Activated naive CD4-positive, alpha-beta T cell treated with anti-CD3 and anti-CD28 coated beads for 36 hours (primary cell): ENCODE data around the gene SLC8A2. TPM values are rescaled to one million over a fixed set of nuclear protein-coding genes. Genes with fewer than 3 reads are reported as not detected.

ENCODE experiments used
- CTCF ChIA-PET: fragments of 350-600 bp; sonication (Branson Sonifier 250); formaldehyde crosslinking; loops from one replicate; lab custom pipeline; 2021; ENCODE audit warnings: antibody characterized with exemption; lab: Charles Lee
- DNase-seq: peaks from one replicate; pipeline ENCODE4 v3.0.0-alpha.2; 2020
- H3K27ac Mint-ChIP-seq: one replicate; pipeline ENCODE4 v1.8.0; 2021; ENCODE audit warnings: mild to moderate bottlenecking, mixed read lengths
- H3K27me3 Mint-ChIP-seq: one replicate; pipeline ENCODE4 v1.8.0; 2021; ENCODE audit warnings: low read depth, mixed read lengths
- H3K36me3 Mint-ChIP-seq: one replicate; pipeline ENCODE4 v1.8.0; 2021; ENCODE audit warnings: low read depth, mixed read lengths
- H3K4me1 Mint-ChIP-seq: one replicate; pipeline ENCODE4 v1.8.0; 2021; ENCODE audit warnings: low read depth, mixed read lengths
- H3K4me3 Mint-ChIP-seq: one replicate; pipeline ENCODE4 v1.8.0; 2021; ENCODE audit warnings: mild to moderate bottlenecking, moderate library complexity, mixed read lengths
- H3K9me3 Mint-ChIP-seq: one replicate; pipeline ENCODE4 v1.8.0; 2021; ENCODE audit warnings: mixed read lengths
- intact Hi-C: fragments of 100-400 bp; cut with micrococcal nuclease; formaldehyde crosslinking; loops from one replicate; pipeline ENCODE4 v1.15.1; 2023
- total RNA-seq, 2 experiments: library from RNA; stranded (reverse); gene quantifications; one replicate each; pipeline ENCODE4 v1.2.3, GENCODE V29; 2021

The SLC8A2 gene
- total RNA-seq, 2 experiments from 2014 or later = not detected

DNA sequence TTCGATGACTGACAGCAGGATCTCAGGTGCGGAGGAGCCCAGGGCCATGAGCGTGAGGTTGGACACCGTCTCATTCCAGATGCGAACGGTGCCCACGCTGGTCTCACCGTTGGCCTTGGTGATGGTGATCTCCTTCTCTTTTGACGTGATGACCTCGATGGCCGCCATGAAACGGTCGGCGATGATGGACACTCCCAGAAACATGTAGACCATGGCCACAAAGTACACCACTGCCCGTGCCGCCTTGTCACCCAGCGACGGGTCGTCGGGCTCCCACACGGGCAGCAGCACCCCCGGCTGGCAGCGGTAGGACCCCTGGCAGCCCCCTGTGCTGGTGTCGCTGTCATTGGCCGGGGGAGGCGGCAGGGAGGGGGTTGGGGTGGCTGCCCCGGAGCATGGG, 5.7 kb downstream of the SLC8A2 start:
- intact Hi-C loops = no loop called here
- CTCF ChIA-PET = no interaction called here
- no peak for DNase-seq
- no peak overlapping the region for H3K4me3 Mint-ChIP-seq
- H3K4me1 Mint-ChIP-seq = peaks cover 3% of the 10 kb centered on the region
- H3K27ac Mint-ChIP-seq = no peak overlapping the region
- no peaks in the 10 kb centered on the region for H3K36me3 Mint-ChIP-seq
- H3K27me3 Mint-ChIP-seq = peaks cover 30% of the 10 kb centered on the region
- H3K9me3 Mint-ChIP-seq = no peaks in the 10 kb centered on the region

- Mint-ChIP-seq H3K4me3 (no peak overlapping the region), H3K27me3 (peaks cover 26% of the 10 kb centered on the region), H3K4me1 (no peaks in the 10 kb centered on the region), H3K36me3 (no peaks in the 10 kb centered on the region), H3K27ac (no peak overlapping the region), H3K9me3 (no peaks in the 10 kb centered on the region)
- intact Hi-C loops = no loop called here
- CTCF ChIA-PET = no interaction called here
- DNase-seq = no peak
These were observed 6.8 kb downstream of the SLC8A2 start for GRCh38 chr19:47464675-47465419.

GRCh38 chr19:47461876-47462275, 9.8 kb downstream of the SLC8A2 start:
- Mint-ChIP-seq H3K9me3 (no peaks in the 10 kb centered on the region), H3K27ac (no peak overlapping the region), H3K36me3 (no peaks in the 10 kb centered on the region), H3K4me3 (no peak overlapping the region), H3K4me1 (peaks cover 2% of the 10 kb centered on the region), H3K27me3 (peaks cover 11% of the 10 kb centered on the region)
- CTCF ChIA-PET = no interaction called here
- intact Hi-C loops = no loop called here
- no peak for DNase-seq

- Mint-ChIP-seq H3K36me3 (no peaks in the 10 kb centered on the region), H3K27ac (no peak overlapping the region), H3K4me3 (no peak overlapping the region), H3K9me3 (peaks cover 7% of the 10 kb centered on the region), H3K27me3 (peaks cover 24% of the 10 kb centered on the region), H3K4me1 (peaks cover 2% of the 10 kb centered on the region)
- CTCF ChIA-PET = no interaction called here
- DNase-seq = no peak
- intact Hi-C loops = no loop called here
These were observed 12.2 kb downstream of the SLC8A2 start for GRCh38 chr19:47459477-47459876.

- CTCF ChIA-PET = interaction anchor here (0.6 kb wide), 1 partner anchor 1489 kb away, joined by 3 read pairs; no protein-coding TSS in a partner anchor
- H3K9me3 Mint-ChIP-seq = peaks cover 7% of the 10 kb centered on the region
These were observed 13.0 kb downstream of the SLC8A2 start for GRCh38 chr19:47458672-47459071.

GRCh38 chr19:47456721-47457474, 14.8 kb downstream of the SLC8A2 start:
- peaks cover 7% of the 10 kb centered on the region for H3K9me3 Mint-ChIP-seq

More at GRCh38 chr19:47458672-47459071, 13.0 kb downstream of the SLC8A2 start:
- Mint-ChIP-seq H3K27me3 (peaks cover 30% of the 10 kb centered on the region), H3K36me3 (no peaks in the 10 kb centered on the region), H3K27ac (no peak overlapping the region), H3K4me3 (no peak overlapping the region), H3K4me1 (peaks cover 2% of the 10 kb centered on the region)
- DNase-seq = no peak
- intact Hi-C loops = no loop called here

GRCh38 chr19:47450478-47450877, 21.2 kb downstream of the SLC8A2 start:
- CTCF ChIA-PET = interaction anchor here (0.7 to 1.1 kb wide), 2 partner anchors 11 to 14 kb away, joined by 3 read pairs; no protein-coding TSS in a partner anchor
- peaks cover under 1% of the 10 kb centered on the region for H3K9me3 Mint-ChIP-seq
- peaks cover 40% of the 10 kb centered on the region for H3K27me3 Mint-ChIP-seq
- intact Hi-C loops = no loop called here
- no peak for DNase-seq
- H3K36me3 Mint-ChIP-seq = no peaks in the 10 kb centered on the region
- H3K27ac Mint-ChIP-seq = no peak overlapping the region
- H3K4me3 Mint-ChIP-seq = no peak overlapping the region
- peaks cover 19% of the 10 kb centered on the region for H3K4me1 Mint-ChIP-seq

More at GRCh38 chr19:47456721-47457474, 14.8 kb downstream of the SLC8A2 start:
- no peak overlapping the region for H3K4me3 Mint-ChIP-seq
- peaks cover 27% of the 10 kb centered on the region for H3K27me3 Mint-ChIP-seq
- no peaks in the 10 kb centered on the region for H3K36me3 Mint-ChIP-seq
- intact Hi-C loops = no loop called here
- CTCF ChIA-PET = no interaction called here
- no peak for DNase-seq
- H3K4me1 Mint-ChIP-seq = peaks cover 2% of the 10 kb centered on the region
- no peak overlapping the region for H3K27ac Mint-ChIP-seq

- H3K36me3 Mint-ChIP-seq = no peaks in the 10 kb centered on the region
- no peak overlapping the region for H3K4me3 Mint-ChIP-seq
- intact Hi-C loops = no loop called here
- H3K27me3 Mint-ChIP-seq = peaks cover 45% of the 10 kb centered on the region
- H3K9me3 Mint-ChIP-seq = no peaks in the 10 kb centered on the region
- no peak for DNase-seq
- CTCF ChIA-PET = no interaction called here
- H3K27ac Mint-ChIP-seq = no peak overlapping the region
- H3K4me1 Mint-ChIP-seq = peaks cover 36% of the 10 kb centered on the region
These were observed 23.3 kb downstream of the SLC8A2 start for GRCh38 chr19:47448360-47448727.

DNA sequence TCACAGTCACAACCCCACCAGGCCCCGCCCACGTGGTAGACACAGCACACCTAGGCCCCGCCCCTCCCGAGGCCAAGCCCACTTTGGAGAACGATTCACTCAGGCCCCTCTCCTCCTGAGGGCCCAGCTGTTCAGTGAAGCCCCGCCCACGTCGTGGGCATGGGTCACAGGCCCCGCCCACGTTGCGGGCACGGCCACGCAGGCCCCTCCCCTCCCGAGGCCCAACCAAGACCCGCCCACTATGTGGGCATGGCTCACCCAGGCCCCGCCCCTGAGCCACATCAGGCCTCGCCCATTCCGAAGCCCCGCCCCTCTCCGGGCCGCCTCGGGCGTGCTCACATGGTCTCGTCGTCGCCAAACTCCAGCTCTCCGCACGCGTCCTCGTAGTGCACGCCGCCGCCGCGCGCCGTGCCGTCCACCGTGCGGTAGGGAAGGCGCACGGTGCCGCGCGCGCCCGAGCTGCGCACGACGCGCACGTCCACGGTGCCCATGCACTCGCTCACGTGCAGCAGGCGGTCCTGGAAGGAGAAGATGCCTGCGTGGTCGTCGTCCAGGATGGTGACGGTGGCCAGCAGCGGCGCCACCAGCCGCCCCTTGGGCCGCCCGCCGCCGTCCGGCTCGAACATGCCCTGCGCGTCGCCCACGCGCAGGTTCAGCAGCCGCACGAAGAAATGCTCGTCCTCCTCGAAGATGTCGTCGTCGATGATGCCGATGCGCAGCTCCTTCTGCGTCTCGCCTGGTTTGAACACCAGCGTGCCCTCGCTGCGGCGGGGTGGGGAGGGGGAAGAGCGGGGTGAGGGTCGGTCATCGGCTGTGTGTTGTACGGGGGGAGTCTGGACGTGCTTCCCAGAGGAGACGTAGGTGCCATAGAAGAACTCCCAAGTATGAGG, 24.0 kb downstream of the SLC8A2 start:
- H3K27me3 Mint-ChIP-seq = peaks cover 51% of the 10 kb centered on the region
- H3K4me3 Mint-ChIP-seq = peak overlapping the region; percentile 56
- intact Hi-C loops = loop anchor here (2.0 kb wide), 1 partner anchor 37 kb away; the partner anchor contains the start of gene KPTN
- H3K9me3 Mint-ChIP-seq = no peaks in the 10 kb centered on the region
- CTCF ChIA-PET = interaction anchor here (1.4 to 1.6 kb wide), 2 partner anchors 11 to 259 kb away, joined by 4 read pairs; no protein-coding TSS in a partner anchor
- peak; percentile 76 for DNase-seq
- no peak overlapping the region for H3K27ac Mint-ChIP-seq
- H3K36me3 Mint-ChIP-seq = no peaks in the 10 kb centered on the region
- peaks cover 38% of the 10 kb centered on the region for H3K4me1 Mint-ChIP-seq

- peak overlapping the region; percentile 56 for H3K4me3 Mint-ChIP-seq
- peaks cover 51% of the 10 kb centered on the region for H3K27me3 Mint-ChIP-seq
- no peaks in the 10 kb centered on the region for H3K9me3 Mint-ChIP-seq
- H3K27ac Mint-ChIP-seq = no peak overlapping the region
- intact Hi-C loops = loop anchor here (2.0 kb wide), 1 partner anchor 38 kb away; the partner anchor contains the start of gene KPTN
- peaks cover 38% of the 10 kb centered on the region for H3K4me1 Mint-ChIP-seq
- H3K36me3 Mint-ChIP-seq = no peaks in the 10 kb centered on the region
- DNase-seq = peak; percentile 63
- CTCF ChIA-PET = interaction anchor here (0.9 to 1.6 kb wide), 4 partner anchors 10 to 260 kb away, joined by 3 to 4 read pairs (median 4); no protein-coding TSS in a partner anchor
These were observed 24.9 kb downstream of the SLC8A2 start for GRCh38 chr19:47446534-47447469.

DNA sequence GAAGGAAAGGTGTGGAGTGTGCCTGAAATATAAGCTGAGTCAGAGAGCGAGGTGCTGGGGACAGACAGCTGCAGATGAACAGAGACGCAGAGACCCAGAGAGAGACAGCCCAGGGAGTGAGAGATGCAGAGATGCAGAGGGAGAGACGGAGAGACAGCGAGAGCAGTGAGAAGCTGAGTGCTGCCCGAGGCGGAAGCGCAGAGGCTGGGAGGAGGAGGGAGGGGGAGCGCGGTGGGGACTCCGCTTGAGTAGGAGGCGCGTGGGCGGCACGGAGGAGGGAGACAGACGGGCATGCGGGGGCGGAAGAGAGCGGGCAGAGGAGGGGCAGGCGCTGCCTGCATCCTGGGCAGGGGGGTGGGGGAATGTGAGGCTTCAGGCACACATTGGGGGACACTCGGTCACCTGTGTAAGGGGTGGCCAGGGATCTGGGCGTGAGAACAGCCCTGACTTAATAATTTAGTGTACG, 25.7 kb downstream of the SLC8A2 start:
- Mint-ChIP-seq H3K4me3 (no peak overlapping the region), H3K27ac (no peak overlapping the region), H3K4me1 (peaks cover 38% of the 10 kb centered on the region), H3K27me3 (peaks cover 54% of the 10 kb centered on the region), H3K36me3 (no peaks in the 10 kb centered on the region), H3K9me3 (no peaks in the 10 kb centered on the region)
- CTCF ChIA-PET = interaction anchor here (0.9 to 1.6 kb wide), 5 partner anchors 9 to 261 kb away, joined by 3 to 4 read pairs (median 3); no protein-coding TSS in a partner anchor
- peak; percentile 65 for DNase-seq
- intact Hi-C loops = loop anchor here (2.0 kb wide), 1 partner anchor 39 kb away; the partner anchor contains the start of gene KPTN
